Sigmoid colon (tissue), 7 donors: ENCODE results near the gene ACO2. TPM values are rescaled to one million over a fixed set of nuclear protein-coding genes. Genes with fewer than 3 reads are reported as not detected.
A peak's percentile ranks its signal among the peaks of the same experiment; 100 is the strongest.

Experiments used
- DNase-seq: peaks from one replicate; pipeline ENCODE4 v3.0.0-alpha.2; 2019
- H3K27ac ChIP-seq, 4 donors: fragments of 200-600 bp; sonication (generic); one replicate each; pipeline ENCODE4 v1.5.1; 2016 to 2019; ENCODE audit warnings: mild to moderate bottlenecking in 1 of 4
- H3K27me3 ChIP-seq, 3 donors: fragments of 200-600 bp; sonication (generic); one replicate each; pipeline ENCODE4 v1.5.1; 2019; ENCODE audit warnings: mild to moderate bottlenecking in 1 of 3
- H3K36me3 ChIP-seq, 4 donors: fragments of 200-600 bp; sonication (generic); one replicate each; pipeline ENCODE4 v1.5.1; 2016 to 2019
- H3K4me1 ChIP-seq, 4 donors: fragments of 200-600 bp; sonication (generic); one replicate each; pipeline ENCODE4 v1.5.1; 2017 to 2019
- H3K4me3 ChIP-seq, 4 donors: fragments of 200-600 bp; sonication (generic); one replicate each; pipeline ENCODE4 v1.5.1; 2017 to 2019; ENCODE audit warnings: mild to moderate bottlenecking in 2 of 4, moderate library complexity in 1 of 4
- H3K9me3 ChIP-seq, 4 donors: fragments of 200-600 bp in 3 of 4; sonication (generic) in 3 of 4; one replicate each; pipeline versions ENCODE4 v1.5.1 to v1.6.1; 2013 to 2019
- EP300 ChIP-seq, 4 donors: sonication (generic); formaldehyde crosslinking; IDR thresholded peaks; one replicate each; pipeline ENCODE4 v1.6.1; 2017; ENCODE audit warnings: antibody characterized with exemption in 4 of 4
- POLR2A ChIP-seq, 2 donors: fragments of 450-650 bp; IDR thresholded peaks; one replicate each; pipeline ENCODE4 v1.6.1; 2016; ENCODE audit warnings: antibody characterized with exemption in 2 of 2, mild to moderate bottlenecking in 2 of 2, moderate library complexity in 2 of 2
- POLR2AphosphoS5 ChIP-seq, 4 donors: sonication (generic); formaldehyde crosslinking; IDR thresholded peaks; one replicate each; pipeline ENCODE4 v1.6.1; 2017; ENCODE audit warnings: antibody characterized with exemption in 4 of 4
- WGBS, 2 donors: extraction: QIAGEN DNeasy Blood & Tissue Kit; methylation state at CpG; one replicate each; pipeline ENCODE4 v1.1.7; 2013; 5-methylcytosine and 5-hydroxymethylcytosine counted together
- intact Hi-C: fragments of 100-400 bp; cut with DNase I; formaldehyde crosslinking; loops from one replicate; pipeline ENCODE4 v1.15.1; 2023
- polyA plus RNA-seq, 3 donors: library from polyadenylated mRNA; stranded (reverse); fragments of 200-250 nt; gene quantifications; one replicate each; pipeline ENCODE4 v1.2.3, GENCODE V29; 2013
- total RNA-seq, 4 donors: library from RNA; depleted of rRNA; stranded (reverse); fragments of >200 nt; gene quantifications; one replicate each; pipeline ENCODE4 v1.1.0, GENCODE V29; 2016
- TF ChIP-seq, protein P1 (sequence below), 4 experiments: fragments of 450-650 bp in 3 of 4; fragments of 200-600 bp in 1 of 4; IDR thresholded peaks; one replicate each; pipeline ENCODE4 v1.5.1; 2016 to 2019; ENCODE audit warnings: antibody characterized with exemption in 4 of 4, mild to moderate bottlenecking in 3 of 4, moderate library complexity in 2 of 4
- donor health status: healthy with polysubstance abuse.
- donor health status: Bipolar disorder and iron deficiency.
- donor health status: healthy.

The ACO2 gene
- total and polyA plus RNA-seq, 7 donors = 67.3 to 157 (median 90.3) TPM

DNA sequence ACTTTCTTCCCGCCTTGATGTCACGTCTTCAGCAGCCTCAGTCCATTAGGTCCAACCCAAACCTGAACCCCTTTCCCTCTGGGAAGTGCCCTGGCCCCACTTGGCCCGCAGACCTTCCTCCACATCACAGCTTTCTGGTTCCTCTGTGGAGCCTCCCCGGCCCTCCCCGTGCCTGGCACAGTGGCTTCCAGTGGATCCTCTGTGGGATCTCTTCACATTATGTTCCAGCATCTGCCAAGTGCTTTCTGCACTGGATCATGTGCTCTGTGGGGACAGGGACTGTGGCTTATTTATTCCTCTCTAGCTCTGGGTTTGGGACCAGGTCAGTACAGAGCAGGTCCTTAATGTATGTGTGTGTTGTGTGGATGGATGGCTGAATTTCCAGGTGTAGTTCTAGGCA, 44.5 kb downstream of the ACO2 start:
- no peak for TF ChIP-seq POLR2AphosphoS5 (IDR thresholded peaks at IDR 0.05)
- no peak for TF ChIP-seq POLR2A (IDR thresholded peaks at IDR 0.05)
- TF ChIP-seq EP300 (IDR thresholded peaks at IDR 0.05) = no peak
- TF ChIP-seq, protein P1, sequence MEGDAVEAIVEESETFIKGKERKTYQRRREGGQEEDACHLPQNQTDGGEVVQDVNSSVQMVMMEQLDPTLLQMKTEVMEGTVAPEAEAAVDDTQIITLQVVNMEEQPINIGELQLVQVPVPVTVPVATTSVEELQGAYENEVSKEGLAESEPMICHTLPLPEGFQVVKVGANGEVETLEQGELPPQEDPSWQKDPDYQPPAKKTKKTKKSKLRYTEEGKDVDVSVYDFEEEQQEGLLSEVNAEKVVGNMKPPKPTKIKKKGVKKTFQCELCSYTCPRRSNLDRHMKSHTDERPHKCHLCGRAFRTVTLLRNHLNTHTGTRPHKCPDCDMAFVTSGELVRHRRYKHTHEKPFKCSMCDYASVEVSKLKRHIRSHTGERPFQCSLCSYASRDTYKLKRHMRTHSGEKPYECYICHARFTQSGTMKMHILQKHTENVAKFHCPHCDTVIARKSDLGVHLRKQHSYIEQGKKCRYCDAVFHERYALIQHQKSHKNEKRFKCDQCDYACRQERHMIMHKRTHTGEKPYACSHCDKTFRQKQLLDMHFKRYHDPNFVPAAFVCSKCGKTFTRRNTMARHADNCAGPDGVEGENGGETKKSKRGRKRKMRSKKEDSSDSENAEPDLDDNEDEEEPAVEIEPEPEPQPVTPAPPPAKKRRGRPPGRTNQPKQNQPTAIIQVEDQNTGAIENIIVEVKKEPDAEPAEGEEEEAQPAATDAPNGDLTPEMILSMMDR (IDR thresholded peaks at IDR 0.05) = no peak
- Histone ChIP-seq H3K36me3 (peaks cover 12 to 88% (median 51%) of the 10 kb centered on the region in 4 donors), H3K9me3 (no peaks in the 10 kb centered on the region), H3K27me3 (no peaks in the 10 kb centered on the region), H3K4me3 (no peak overlapping the region), H3K4me1 (peaks cover 0 to 37% (median 33%) of the 10 kb centered on the region in 4 donors), H3K27ac (peak overlapping the region; percentile 29 to 79 (median 67))
- 90 to 91% methylated on average over 5 of the region's 5 CpGs for WGBS, 2 donors
- intact Hi-C loops = no loop called here
- no peak for DNase-seq

GRCh38 chr22:41516462-41516861, 47.5 kb downstream of the ACO2 start:
- Histone ChIP-seq H3K27ac (peak overlapping the region in 1 of 4 donors; percentile 75), H3K36me3 (peaks cover 10 to 89% (median 44%) of the 10 kb centered on the region in 4 donors), H3K4me1 (peaks cover 0 to 33% (median 29%) of the 10 kb centered on the region in 4 donors), H3K9me3 (no peaks in the 10 kb centered on the region), H3K4me3 (no peak overlapping the region), H3K27me3 (no peaks in the 10 kb centered on the region)
- no peak for TF ChIP-seq POLR2A (IDR thresholded peaks at IDR 0.05)
- no peak for TF ChIP-seq EP300 (IDR thresholded peaks at IDR 0.05)
- TF ChIP-seq POLR2AphosphoS5 (IDR thresholded peaks at IDR 0.05) = no peak
- TF ChIP-seq, protein P1 (IDR thresholded peaks at IDR 0.05) = no peak
- DNase-seq = no peak
- WGBS, 2 donors = 91 to 92% methylated on average over 8 of the region's 8 CpGs
- intact Hi-C loops = loop anchor here (2.0 to 5.0 kb wide), 2 partner anchors 114 to 214 kb away; partner anchors contain the start of gene ZC3H7B

DNA sequence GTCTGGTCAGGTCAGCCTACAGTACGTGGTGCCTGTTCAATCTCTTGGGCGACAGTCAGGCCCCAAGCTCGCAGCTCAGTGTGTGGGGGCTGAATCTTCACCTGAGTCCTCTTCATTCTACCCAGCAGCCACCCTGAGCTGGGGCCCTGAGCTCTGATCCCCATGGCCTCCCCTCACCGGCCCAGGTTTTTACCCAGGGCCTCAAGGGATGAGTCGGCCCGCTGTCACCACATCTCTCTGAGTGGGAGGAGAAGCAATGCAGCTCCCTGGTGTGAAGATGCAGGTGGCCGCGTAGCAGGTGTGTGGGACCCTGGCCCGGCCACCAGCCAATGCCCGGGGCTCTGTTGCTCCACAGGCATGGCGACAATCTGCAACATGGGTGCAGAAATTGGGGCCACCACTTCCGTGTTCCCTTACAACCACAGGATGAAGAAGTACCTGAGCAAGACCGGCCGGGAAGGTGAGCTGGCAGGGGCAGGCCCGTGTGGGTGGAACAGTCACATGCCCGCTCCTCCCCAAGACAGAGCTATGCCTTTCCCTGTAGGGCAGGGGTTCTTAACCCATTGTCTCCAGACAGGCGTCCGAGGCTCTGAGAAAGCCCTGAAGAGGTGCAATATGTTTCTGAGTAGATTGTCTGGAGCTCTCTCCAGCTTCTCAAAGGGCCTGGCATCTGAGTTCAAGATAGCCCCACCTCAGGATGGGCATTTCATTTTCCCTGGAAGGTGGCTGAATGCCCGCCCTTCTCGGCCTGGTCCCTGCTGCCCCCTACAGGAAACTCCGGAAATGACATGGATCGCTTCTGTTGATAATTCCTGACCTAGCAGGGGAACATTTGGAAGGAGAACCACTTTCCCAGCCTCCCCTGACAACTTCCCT, 48.5 kb downstream of the ACO2 start:
- Histone ChIP-seq H3K4me3 (no peak overlapping the region), H3K27me3 (no peaks in the 10 kb centered on the region), H3K4me1 (peaks cover 0 to 24% (median 19%) of the 10 kb centered on the region in 4 donors), H3K27ac (peak overlapping the region; percentile 55 to 75 (median 62)), H3K36me3 (peaks cover 10 to 80% (median 38%) of the 10 kb centered on the region in 4 donors), H3K9me3 (no peaks in the 10 kb centered on the region)
- 61 to 75% methylated on average over 22 of the region's 22 CpGs for WGBS, 2 donors
- DNase-seq = peak; percentile 89
- TF ChIP-seq, protein P1 (IDR thresholded peaks at IDR 0.05) = peak; percentile 86 to 92 (median 90)
- peak; percentile 21 to 53 (median 36) for TF ChIP-seq POLR2AphosphoS5 (IDR thresholded peaks at IDR 0.05)
- TF ChIP-seq POLR2A (IDR thresholded peaks at IDR 0.05) = no peak
- TF ChIP-seq EP300 (IDR thresholded peaks at IDR 0.05) = no peak
- intact Hi-C loops = loop anchor here (2.0 to 5.0 kb wide), 2 partner anchors 115 to 215 kb away; partner anchors contain the start of gene ZC3H7B

GRCh38 chr22:41518048-41518347, 49.1 kb downstream of the ACO2 start:
- peaks cover 10 to 74% (median 34%) of the 10 kb centered on the region in 4 donors for H3K36me3 ChIP-seq
- peak overlapping the region; percentile 55 to 75 (median 62) for H3K27ac ChIP-seq
- intact Hi-C loops = loop anchor here (5.0 kb wide), 1 partner anchor 216 kb away; the partner anchor contains the start of gene ZC3H7B
- no peaks in the 10 kb centered on the region for H3K9me3 ChIP-seq
- no peaks in the 10 kb centered on the region for H3K27me3 ChIP-seq
- DNase-seq = no peak
- H3K4me1 ChIP-seq = peaks cover 0 to 18% (median 16%) of the 10 kb centered on the region in 4 donors
- no peak overlapping the region for H3K4me3 ChIP-seq
- 79 to 89% methylated on average over 7 of the region's 7 CpGs for WGBS, 2 donors
- no peak for TF ChIP-seq POLR2A (IDR thresholded peaks at IDR 0.05)
- no peak for TF ChIP-seq EP300 (IDR thresholded peaks at IDR 0.05)
- TF ChIP-seq, protein P1 (IDR thresholded peaks at IDR 0.05) = peak in 1 of 4 experiments; percentile 5
